ENCODE results near the gene CD34.

The CD34 gene

GRCh38 chr1:207850621-207851407 is 60.1 kb downstream of the CD34 start:
- no peak for FAIRE-seq

DNA sequence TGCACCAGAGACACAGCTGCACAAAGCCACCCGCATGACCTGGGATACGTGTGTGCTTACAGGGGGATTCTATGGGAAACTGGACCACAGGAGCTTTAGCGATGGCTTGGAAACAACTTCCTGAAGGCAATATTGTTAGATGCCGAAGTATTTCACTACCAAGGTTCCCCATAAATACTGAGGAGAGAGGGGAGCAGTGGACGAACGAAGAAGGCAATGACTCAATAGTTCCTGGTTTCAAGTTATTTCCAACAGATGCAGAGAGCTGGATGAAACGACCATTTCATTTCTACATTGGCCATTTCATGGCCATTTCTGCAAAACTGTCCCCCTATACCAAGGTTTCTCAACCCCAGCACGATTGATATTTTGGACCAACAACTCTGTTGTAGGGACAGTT is 61.3 kb downstream of the CD34 start:
- FAIRE-seq = no peak

GRCh38 chr1:207849016-207849415 is 61.9 kb downstream of the CD34 start:
- FAIRE-seq = no peak

DNA sequence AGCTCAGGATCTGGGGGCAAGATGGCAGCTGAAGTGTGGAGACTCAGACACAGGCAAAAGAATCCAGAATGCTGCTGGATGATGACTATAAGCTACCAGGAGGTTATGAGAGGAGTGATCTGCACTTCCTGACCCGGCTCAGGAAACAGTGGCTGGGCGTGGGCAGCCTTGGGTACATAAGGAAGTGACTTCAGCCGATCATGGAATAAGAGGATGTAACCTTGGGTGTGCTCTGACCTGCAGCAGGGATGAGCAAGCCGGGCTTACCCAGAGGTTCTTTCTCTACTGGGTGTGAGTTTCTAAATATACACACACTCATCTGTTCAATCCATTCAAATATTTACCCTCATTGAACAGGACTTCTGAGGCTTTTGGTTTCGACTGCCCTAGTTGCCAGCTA is 62.7 kb downstream of the CD34 start:
- FAIRE-seq = no peak

GRCh38 chr1:207847116-207847515 is 63.8 kb downstream of the CD34 start:
- no peak for FAIRE-seq

DNA sequence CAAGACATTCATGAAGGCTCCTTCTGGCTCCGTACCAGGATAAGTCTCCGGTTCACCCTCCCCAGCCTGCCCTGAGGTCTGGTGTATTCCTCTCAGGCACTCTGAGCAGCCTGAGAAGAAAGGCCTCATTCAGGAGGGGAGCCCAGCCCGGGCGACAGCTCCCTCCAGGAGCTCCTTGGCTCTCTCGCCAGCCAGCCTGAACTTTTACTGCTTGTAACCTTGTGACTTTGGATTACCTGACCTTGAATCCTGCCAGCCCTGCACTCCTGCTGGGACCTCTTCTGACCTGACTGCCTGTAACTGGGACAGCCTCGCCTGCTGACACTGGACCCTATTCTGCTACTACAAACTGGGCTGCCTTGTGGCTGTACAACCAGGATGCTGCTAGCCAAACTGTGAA is 65.8 kb downstream of the CD34 start:
- FAIRE-seq = no peak

- FAIRE-seq = no peak
These were observed 66.6 kb downstream of the CD34 start for GRCh38 chr1:207844371-207844770.

DNA sequence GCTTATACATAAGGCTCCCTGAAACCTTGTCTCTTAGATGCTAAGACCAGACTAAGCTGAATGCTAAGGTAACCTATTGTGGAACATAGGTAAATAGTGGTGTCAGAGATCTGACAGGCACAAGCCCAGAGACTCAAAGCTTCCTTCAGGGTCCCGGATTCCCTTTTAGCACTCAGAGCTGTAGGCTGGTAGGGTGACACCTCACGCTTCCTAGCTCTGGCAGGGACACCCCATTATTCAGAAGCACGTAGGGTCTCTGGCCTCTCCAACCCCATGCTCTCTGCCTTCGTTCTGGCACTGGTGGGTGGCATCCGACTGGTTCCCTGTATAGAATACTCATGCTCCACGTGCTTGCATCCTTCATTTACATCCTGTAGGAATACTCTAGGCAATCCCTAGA is 68.4 kb downstream of the CD34 start:
- FAIRE-seq = no peak

DNA sequence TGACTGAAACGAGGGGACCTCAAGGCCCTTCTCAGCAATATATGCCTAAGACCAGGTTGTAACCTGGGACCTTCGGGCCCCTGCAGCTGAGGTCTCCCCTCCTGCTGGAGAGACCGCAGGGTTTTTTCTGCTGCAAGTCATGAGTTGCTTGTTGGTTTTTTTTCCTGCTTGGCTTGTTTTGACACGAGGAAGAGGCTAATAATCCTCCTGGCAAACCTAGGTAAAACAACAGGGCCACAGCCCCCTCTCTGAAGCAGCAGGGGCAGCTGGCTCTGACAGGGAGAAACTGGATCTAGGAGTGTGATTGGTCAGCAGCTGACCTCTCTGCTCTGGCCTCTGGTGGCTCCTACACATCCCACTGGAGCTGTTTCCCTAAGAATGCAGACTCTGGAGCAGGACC is 69.0 kb downstream of the CD34 start:
- FAIRE-seq = no peak

DNA sequence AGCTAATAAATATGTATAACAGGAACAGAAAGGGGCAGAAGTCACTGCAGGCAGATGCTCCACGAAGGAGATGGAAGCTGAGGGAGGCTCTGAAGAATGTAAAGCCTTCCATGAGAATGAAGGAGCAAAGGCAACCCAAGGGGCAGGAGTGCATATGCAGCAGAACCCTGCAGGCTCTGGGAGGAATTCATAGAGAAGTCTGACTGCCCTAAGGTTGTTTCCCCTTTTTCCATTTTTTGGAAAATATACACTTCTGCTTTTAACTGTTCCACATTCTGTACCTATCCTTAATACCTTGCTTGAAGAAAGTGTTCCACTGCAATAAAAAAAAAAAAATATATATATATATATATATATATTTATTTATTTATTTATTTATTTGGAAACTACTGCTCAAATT is 69.6 kb downstream of the CD34 start:
- no peak for FAIRE-seq

DNA sequence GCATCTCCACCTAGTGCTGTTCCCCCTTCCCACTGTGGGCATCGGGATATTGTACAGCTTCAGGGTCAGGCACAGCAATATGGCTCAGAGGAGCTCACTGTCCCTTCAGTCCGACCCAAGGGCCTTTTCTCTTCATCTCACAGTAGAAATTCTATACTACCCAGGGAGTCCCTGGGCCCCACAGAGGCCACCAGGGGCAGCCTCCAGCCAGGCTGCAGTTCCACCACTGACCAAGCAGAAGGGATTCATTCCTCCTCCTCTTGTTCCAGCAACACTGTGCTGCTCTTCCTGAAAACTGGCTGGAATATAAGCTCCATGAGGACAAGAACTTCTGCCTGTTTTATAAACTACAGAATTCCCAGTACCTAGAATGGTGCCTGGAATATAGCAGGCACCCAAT is 70.5 kb downstream of the CD34 start:
- FAIRE-seq = no peak

GRCh38 chr1:207839083-207839413 is 71.9 kb downstream of the CD34 start:
- no peak for FAIRE-seq

DNA sequence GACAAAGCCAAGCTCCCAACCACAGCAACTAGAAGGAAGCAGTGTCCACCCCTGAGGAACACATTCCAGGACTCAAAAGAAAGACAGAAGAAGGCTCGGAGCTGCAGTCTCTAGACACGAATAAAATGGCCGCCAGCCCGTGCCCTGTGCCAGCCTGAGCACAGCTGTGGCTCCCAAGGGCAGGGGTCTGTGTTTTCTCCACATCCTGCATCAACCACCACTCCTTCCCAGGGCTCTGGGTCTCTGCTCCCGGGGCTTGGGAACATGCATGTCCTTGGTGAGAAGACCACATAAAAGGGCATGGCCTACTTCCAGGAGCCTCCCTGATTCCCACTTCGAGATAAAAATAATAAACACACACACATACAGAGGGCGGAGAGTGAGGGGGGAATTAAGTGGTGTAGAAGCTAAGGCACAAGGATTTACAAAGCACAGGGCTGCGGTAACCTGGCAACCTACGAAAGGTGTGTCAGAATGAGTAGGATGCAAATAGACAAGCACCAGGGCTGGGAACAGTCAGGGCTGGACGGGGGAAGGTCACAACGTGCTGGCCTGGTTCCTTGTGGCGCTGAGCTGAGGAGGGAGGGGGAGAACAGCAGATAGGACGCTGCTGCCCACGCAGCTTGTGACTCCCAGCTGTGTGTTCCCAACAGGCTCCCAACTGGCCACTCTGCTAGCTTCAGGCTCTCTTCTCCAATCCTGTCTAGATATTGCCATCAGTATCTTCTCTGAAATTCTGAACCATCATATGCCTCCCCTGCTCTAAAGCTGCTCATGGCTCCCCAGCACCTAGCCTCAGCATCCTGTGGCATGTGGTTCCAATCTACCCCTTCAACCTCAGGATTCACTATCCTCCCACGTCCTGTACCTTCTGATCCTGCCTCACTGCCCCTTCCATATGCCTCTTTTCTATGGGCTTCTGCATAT is 72.5 kb downstream of the CD34 start:
- FAIRE-seq = peak; percentile 38

- no peak for FAIRE-seq
These were observed 73.3 kb downstream of the CD34 start for GRCh38 chr1:207837673-207838072.

GRCh38 chr1:207836591-207837347 is 74.2 kb downstream of the CD34 start:
- FAIRE-seq = no peak

DNA sequence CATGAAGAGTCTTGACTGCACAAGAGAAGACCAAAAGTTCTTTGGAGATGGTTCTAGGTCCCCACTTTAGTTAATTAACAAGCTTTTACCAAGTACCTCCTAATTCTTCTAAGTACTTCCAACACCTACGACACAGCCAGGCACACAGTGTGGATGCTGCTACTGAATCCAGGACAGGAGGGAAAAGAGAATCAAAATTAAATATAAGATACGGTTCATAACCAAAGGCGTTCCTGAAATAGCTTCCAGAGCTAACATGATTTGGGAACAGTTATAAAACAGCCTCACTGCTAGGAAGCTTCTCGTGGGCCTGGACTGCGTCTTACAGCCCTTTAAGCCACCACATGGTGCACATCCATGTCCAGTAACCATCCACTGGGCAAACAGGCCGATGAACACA is 75.0 kb downstream of the CD34 start:
- no peak for FAIRE-seq

GRCh38 chr1:207833956-207834660 is 76.8 kb downstream of the CD34 start:
- no peak for FAIRE-seq

GRCh38 chr1:207833381-207833780 is 77.5 kb downstream of the CD34 start:
- FAIRE-seq = no peak

DNA sequence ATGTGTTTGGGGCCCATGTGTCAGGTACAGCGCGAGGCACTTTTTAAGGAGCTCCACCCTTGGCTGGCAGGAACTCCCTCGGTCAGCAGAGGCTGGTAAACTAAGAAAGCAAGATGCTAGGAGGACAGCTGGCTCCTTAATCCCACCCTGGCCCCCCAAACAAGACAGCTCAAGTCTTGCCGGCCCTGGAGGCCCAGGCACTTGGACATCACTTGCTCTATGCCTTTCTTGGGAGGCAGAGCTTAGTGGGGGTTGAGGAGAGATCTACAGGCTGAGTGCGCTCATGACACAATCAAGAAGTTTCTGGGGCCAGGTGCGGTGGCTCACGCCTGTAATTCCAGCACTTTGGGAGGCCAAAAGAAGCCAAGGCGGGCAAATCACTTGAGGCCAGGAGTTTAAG is 78.1 kb downstream of the CD34 start:
- no peak for FAIRE-seq

DNA sequence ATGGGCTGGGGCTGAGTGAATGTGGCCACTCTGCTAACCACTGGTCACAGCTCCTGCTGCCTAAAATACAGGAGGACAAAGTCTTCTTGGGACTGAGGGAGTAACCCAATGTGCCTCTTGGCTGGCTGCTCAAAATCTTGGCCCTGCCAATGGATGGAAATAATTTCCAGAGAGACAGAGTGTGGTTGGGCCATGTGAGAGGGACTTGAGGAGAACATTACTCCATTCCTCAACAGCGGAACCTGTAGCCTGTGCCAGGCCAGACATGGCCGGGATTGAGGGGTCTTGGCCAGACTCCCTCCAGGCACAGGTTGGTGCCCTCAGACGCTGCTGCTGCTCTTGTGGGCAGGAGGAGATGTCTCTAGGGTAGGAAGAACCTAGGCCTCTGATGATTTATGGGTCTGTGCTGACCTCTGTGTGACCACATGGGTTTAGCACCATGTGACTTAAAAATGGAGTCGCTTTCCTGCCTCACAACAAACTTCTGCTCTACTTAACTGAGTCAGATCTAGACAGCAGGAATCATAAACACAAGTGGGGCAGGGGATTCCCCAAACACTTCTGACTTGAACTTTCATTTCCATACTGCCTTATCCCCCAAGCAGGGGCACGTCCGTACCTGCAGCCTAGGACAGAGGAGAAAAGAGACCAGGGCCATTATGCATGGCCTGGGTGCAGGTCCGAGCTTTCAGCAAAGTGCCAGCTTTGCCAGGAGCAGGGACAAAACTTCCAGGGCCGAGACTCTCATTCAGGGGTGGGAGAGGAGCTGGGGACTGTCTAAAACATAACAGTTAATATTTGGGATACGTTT is 79.2 kb downstream of the CD34 start:
- FAIRE-seq = no peak
